HepG2 (cell line): Measurements from ENCODE around the gene VKORC1. TPM values are rescaled to one million over a fixed set of nuclear protein-coding genes. Genes with fewer than 3 reads are reported as not detected.

ENCODE experiments used
- ARNT ChIP-seq: fragments of 450-650 bp; IDR thresholded peaks from 2 replicates; pipeline ENCODE4 v1.6.1; 2017
- ARNT2 ChIP-seq: sonication (generic); formaldehyde crosslinking; IDR thresholded peaks from 2 replicates; pipeline ENCODE4 v1.8.0; 2022; ENCODE audit warnings: mild to moderate bottlenecking, low read depth, missing genetic modification reagents, moderate library complexity
- CAMTA2 ChIP-seq: sonication (generic); formaldehyde crosslinking; IDR thresholded peaks from 2 replicates; pipeline ENCODE4 v1.4.0; 2020; ENCODE audit warnings: mild to moderate bottlenecking, missing genetic modification reagents, borderline replicate concordance
- CBX2 ChIP-seq, 2 experiments: fragments of 200-600 bp in 1 of 2; sonication (generic); formaldehyde crosslinking in 1 of 2; IDR thresholded peaks; 2 replicates each; pipeline versions ENCODE4 v1.7.0 to v1.8.1; 2018 to 2022; ENCODE audit warnings: low read depth in 2 of 2, low read length in 1 of 2, mild to moderate bottlenecking in 1 of 2, missing genetic modification reagents in 1 of 2
- FOSL2 ChIP-seq: sonication (generic); formaldehyde crosslinking; IDR thresholded peaks from 2 replicates; pipeline ENCODE4 v1.4.0; 2020; ENCODE audit warnings: missing genetic modification reagents
- GABPA ChIP-seq, 2 experiments: IDR thresholded peaks; 2 replicates each; pipeline ENCODE4 v1.6.1; 2011 to 2016; ENCODE audit warnings: low read depth in 2 of 2, low read length in 1 of 2, missing biosample characterization in 1 of 2, missing genetic modification characterization in 1 of 2
- KAT2B ChIP-seq: fragments of 150-350 bp; IDR thresholded peaks from 2 replicates; pipeline ENCODE4 v1.6.1; 2014; ENCODE audit warnings: low read depth, low read length, borderline replicate concordance
- KDM2A ChIP-seq: sonication (generic); formaldehyde crosslinking; IDR thresholded peaks from 2 replicates; pipeline ENCODE4 v1.4.0; 2020; ENCODE audit warnings: low read depth, missing genetic modification reagents, borderline replicate concordance
- KDM3A ChIP-seq: IDR thresholded peaks from 2 replicates; pipeline ENCODE4 v1.6.1; 2018; ENCODE audit warnings: low read depth, missing compliant biosample characterization
- KLF16 ChIP-seq, 2 experiments: sonication (generic) in 1 of 2; formaldehyde crosslinking in 1 of 2; IDR thresholded peaks; 2 replicates each; pipeline versions ENCODE4 v1.6.1 to v1.8.0; 2016 to 2023; ENCODE audit warnings: missing genetic modification reagents in 2 of 2, missing compliant biosample characterization in 1 of 2
- NBN ChIP-seq: fragments of 450-650 bp; conservative IDR thresholded peaks from 2 replicates; pipeline ENCODE4 v1.6.1; 2017
- NFRKB ChIP-seq: fragments of 450-650 bp; IDR thresholded peaks from 2 replicates; pipeline ENCODE4 v1.6.1; 2017
- SMARCC2 ChIP-seq: fragments of 450-650 bp; IDR thresholded peaks from 2 replicates; pipeline ENCODE4 v1.6.1; 2017; ENCODE audit warnings: antibody characterized with exemption, mild to moderate bottlenecking
- ZBTB1 ChIP-seq: sonication (generic); formaldehyde crosslinking; IDR thresholded peaks from 2 replicates; pipeline ENCODE4 v1.4.0; 2020; ENCODE audit warnings: missing genetic modification reagents, borderline replicate concordance
- ZFX ChIP-seq: sonication (generic); formaldehyde crosslinking; IDR thresholded peaks from 2 replicates; pipeline ENCODE4 v1.4.0; 2020; ENCODE audit warnings: mild to moderate bottlenecking, low read depth, missing genetic modification reagents, moderate library complexity
- ZIK1 ChIP-seq: sonication (generic); formaldehyde crosslinking; IDR thresholded peaks from 2 replicates; pipeline ENCODE4 v1.5.0; 2020; ENCODE audit warnings: mild to moderate bottlenecking, low read depth, missing genetic modification reagents, borderline replicate concordance
- ZNF124 ChIP-seq: sonication (generic); formaldehyde crosslinking; IDR thresholded peaks from 2 replicates; pipeline ENCODE4 v1.4.0; 2020; ENCODE audit warnings: missing genetic modification reagents
- ZNF703 ChIP-seq: sonication (generic); formaldehyde crosslinking; IDR thresholded peaks from 2 replicates; pipeline ENCODE4 v1.5.1; 2020; ENCODE audit warnings: missing genetic modification reagents, mild to moderate bottlenecking, moderate library complexity, borderline replicate concordance
- polyA plus RNA-seq, 8 experiments: library from polyadenylated mRNA; depleted of rRNA in 3 of 8; stranded (reverse) in 7 of 8; unstranded in 1 of 8; fragments of >200 nt; fragmentation: Illumina TruSeq in 4 of 8; extraction: Trizol in 4 of 8; gene quantifications; 2 replicates each; pipeline versions ENCODE4 v1.2.1 to v1.2.3, GENCODE V29; 2011 to 2016; ENCODE audit warnings: low read depth in 4 of 8, missing spikeins in 1 of 8, mixed read lengths in 1 of 8; ENCODE audit not compliant: insufficient read depth in 1 of 8
- total RNA-seq, 5 experiments: library from RNA; depleted of rRNA; stranded (reverse); fragments of >200 nt; fragmentation: Illumina TruSeq; extraction: Trizol; gene quantifications; 2 replicates each; pipeline ENCODE4 v1.2.3, GENCODE V29; 2016; ENCODE audit warnings: low read depth in 1 of 5
- TF ChIP-seq, protein P1 (sequence below): fragments of 450-650 bp; IDR thresholded peaks from 2 replicates; pipeline ENCODE4 v1.6.1; 2017; ENCODE audit warnings: mild to moderate bottlenecking
- TF ChIP-seq, protein P2 (sequence below): sonication (generic); formaldehyde crosslinking; IDR thresholded peaks from 2 replicates; pipeline ENCODE4 v1.5.1; 2020; ENCODE audit warnings: missing genetic modification reagents, mild to moderate bottlenecking, borderline replicate concordance
- TF ChIP-seq, protein P3 (sequence below): sonication (generic); formaldehyde crosslinking; IDR thresholded peaks from 2 replicates; pipeline ENCODE4 v1.8.0; 2022; ENCODE audit warnings: mild to moderate bottlenecking, missing genetic modification reagents, borderline replicate concordance
- TF ChIP-seq, protein P4 (sequence below): IDR thresholded peaks from 2 replicates; pipeline ENCODE4 v1.6.1; 2012; ENCODE audit warnings: inconsistent platforms
- TF ChIP-seq, protein P5 (sequence below): sonication (generic); formaldehyde crosslinking; IDR thresholded peaks from 2 replicates; pipeline ENCODE4 v1.5.0; 2020; ENCODE audit warnings: missing genetic modification reagents

Gene VKORC1
- total and polyA plus RNA-seq, 2 of the 13 experiments (the other 11 are each of a cell fraction or from before 2014, with no cell fraction given), result 141 to 615 TPM

DNA sequence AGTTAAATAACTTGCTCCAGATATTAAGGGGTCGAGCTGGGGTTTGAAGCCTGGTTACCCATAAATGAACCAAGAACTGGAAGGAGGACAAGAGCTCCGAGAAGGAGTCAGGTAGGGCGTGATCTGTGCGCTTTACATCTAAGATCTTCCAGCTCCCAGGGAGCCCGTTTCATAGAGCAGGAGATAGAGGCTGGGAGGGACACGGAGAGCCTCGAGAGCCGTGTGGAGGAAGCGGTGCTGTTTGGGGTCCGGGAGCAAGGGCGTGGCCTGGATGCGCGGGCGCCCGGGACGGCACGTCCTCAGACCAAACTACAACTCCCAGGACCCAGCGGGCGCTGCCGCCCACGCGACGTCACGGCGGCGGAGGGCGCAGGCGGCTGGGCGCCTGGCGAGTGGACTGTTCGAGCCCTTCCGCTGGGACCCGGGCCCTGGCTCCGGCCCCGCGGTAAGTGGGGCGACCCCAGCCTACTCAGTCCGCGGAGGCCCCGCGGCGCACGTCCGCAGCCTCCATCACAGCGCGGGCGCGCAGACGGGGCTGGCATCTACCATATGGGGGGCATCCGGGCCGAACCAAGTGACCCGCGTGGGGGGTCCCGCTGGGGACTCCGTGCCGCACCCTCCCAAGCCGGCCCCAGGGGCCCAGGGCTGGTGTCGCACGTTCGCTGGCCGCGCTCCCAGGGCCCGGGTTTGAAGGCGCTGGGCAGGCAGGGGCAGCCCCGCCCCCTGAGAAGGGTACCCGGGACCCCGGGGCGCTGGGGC lies 13.6 kb upstream of the VKORC1 start, which contains the start of gene BCKDK (continued):
- TF ChIP-seq, protein P1, sequence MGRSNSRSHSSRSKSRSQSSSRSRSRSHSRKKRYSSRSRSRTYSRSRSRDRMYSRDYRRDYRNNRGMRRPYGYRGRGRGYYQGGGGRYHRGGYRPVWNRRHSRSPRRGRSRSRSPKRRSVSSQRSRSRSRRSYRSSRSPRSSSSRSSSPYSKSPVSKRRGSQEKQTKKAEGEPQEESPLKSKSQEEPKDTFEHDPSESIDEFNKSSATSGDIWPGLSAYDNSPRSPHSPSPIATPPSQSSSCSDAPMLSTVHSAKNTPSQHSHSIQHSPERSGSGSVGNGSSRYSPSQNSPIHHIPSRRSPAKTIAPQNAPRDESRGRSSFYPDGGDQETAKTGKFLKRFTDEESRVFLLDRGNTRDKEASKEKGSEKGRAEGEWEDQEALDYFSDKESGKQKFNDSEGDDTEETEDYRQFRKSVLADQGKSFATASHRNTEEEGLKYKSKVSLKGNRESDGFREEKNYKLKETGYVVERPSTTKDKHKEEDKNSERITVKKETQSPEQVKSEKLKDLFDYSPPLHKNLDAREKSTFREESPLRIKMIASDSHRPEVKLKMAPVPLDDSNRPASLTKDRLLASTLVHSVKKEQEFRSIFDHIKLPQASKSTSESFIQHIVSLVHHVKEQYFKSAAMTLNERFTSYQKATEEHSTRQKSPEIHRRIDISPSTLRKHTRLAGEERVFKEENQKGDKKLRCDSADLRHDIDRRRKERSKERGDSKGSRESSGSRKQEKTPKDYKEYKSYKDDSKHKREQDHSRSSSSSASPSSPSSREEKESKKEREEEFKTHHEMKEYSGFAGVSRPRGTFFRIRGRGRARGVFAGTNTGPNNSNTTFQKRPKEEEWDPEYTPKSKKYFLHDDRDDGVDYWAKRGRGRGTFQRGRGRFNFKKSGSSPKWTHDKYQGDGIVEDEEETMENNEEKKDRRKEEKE, result no peak
- TF ChIP-seq ZBTB1 (CRISPR knock-in tag) (no peak), KAT2B (no peak), CAMTA2 (peak; percentile 71; the same call in 1 of the 2 replicates), ZNF703 (CRISPR knock-in tag) (peak; percentile 83), NBN (no peak), GABPA (IDR thresholded peaks at IDR 0.05; ENCODE audit: low read depth, low read length) (peak; percentile 59), GABPA (CRISPR knock-in tag; IDR thresholded peaks at IDR 0.05; ENCODE audit: low read depth) (peak; percentile 70), KDM2A (CRISPR knock-in tag) (peak; percentile 86), ZIK1 (CRISPR knock-in tag) (peak; percentile 86), NFRKB (no peak), ARNT (no peak), FOSL2 (CRISPR knock-in tag) (peak; percentile 20; the same call in 1 of the 2 replicates), KLF16 (CRISPR knock-in tag; IDR thresholded peaks at IDR 0.05) (peak in 1 of 2 experiments; percentile 72; a peak in 1 of 4 replicates), ZFX (CRISPR knock-in tag) (peak; percentile 86), CBX2 (IDR thresholded peaks at IDR 0.05; ENCODE audit: low read depth, low read length) (no peak), CBX2 (CRISPR knock-in tag; IDR thresholded peaks at IDR 0.05; ENCODE audit: low read depth) (no peak), ARNT2 (CRISPR knock-in tag) (peak; percentile 67), KDM3A (CRISPR knock-in tag) (peak; percentile 81), SMARCC2 (no peak), ZNF124 (peak; percentile 94; the same call in 1 of the 2 replicates)
- TF ChIP-seq, protein P2, sequence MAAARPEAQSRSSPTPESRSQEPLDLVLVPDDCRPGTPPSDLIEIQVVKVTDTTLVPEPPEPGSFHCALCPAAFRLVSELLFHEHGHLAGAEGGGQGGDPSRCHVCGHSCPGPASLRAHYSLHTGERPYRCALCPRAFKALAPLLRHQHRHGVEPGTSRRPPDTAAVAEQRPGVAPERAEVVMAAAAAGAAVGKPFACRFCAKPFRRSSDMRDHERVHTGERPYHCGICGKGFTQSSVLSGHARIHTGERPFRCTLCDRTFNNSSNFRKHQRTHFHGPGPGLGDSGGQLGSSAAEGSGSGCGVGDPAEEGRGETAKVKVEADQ (CRISPR knock-in tag), result peak; percentile 51; the same call in 1 of the 2 replicates
- TF ChIP-seq, protein P3, sequence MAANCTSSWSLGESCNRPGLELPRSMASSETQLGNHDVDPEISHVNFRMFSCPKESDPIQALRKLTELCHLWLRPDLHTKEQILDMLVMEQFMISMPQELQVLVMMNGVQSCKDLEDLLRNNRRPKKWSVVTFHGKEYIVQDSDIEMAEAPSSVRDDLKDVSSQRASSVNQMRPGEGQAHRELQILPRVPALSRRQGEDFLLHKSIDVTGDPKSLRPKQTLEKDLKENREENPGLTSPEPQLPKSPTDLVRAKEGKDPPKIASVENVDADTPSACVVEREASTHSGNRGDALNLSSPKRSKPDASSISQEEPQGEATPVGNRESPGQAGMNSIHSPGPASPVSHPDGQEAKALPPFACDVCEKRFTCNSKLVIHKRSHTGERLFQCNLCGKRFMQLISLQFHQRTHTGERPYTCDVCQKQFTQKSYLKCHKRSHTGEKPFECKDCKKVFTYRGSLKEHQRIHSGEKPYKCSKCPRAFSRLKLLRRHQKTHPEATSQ (CRISPR knock-in tag), result no peak
- TF ChIP-seq, protein P4, sequence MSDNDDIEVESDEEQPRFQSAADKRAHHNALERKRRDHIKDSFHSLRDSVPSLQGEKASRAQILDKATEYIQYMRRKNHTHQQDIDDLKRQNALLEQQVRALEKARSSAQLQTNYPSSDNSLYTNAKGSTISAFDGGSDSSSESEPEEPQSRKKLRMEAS, result peak; percentile 90; the same call in 1 of the 2 replicates
- TF ChIP-seq, protein P5, sequence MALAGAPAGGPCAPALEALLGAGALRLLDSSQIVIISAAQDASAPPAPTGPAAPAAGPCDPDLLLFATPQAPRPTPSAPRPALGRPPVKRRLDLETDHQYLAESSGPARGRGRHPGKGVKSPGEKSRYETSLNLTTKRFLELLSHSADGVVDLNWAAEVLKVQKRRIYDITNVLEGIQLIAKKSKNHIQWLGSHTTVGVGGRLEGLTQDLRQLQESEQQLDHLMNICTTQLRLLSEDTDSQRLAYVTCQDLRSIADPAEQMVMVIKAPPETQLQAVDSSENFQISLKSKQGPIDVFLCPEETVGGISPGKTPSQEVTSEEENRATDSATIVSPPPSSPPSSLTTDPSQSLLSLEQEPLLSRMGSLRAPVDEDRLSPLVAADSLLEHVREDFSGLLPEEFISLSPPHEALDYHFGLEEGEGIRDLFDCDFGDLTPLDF (CRISPR knock-in tag), result peak; percentile 84
